Transverse colon (tissue), 4 donors: ENCODE data around the gene PPIL3. TPM values are rescaled to one million over a fixed set of nuclear protein-coding genes. Genes with fewer than 3 reads are reported as not detected.
A peak's percentile ranks its signal among the peaks of the same experiment; 100 is the strongest.

Experiments
- DNase-seq: peaks from one replicate; pipeline ENCODE4 v3.0.0-alpha.2; 2019
- H3K27ac ChIP-seq, 4 donors: fragments of 200-600 bp; sonication (generic); 2 replicates each; pipeline ENCODE4 v1.5.1; 2016 to 2018; ENCODE audit warnings: inconsistent platforms in 4 of 4
- H3K27me3 ChIP-seq: fragments of 200-600 bp; sonication (generic); 2 replicates; pipeline ENCODE4 v1.5.1; 2017; ENCODE audit warnings: inconsistent platforms
- H3K36me3 ChIP-seq, 4 donors: fragments of 200-600 bp; sonication (generic); 2 replicates each; pipeline ENCODE4 v1.5.1; 2017 to 2019; ENCODE audit warnings: inconsistent platforms in 4 of 4
- H3K4me1 ChIP-seq, 4 donors: fragments of 200-600 bp; sonication (generic); 2 replicates each; pipeline ENCODE4 v1.5.1; 2017 to 2020; ENCODE audit warnings: inconsistent platforms in 4 of 4
- H3K4me3 ChIP-seq, 4 donors: fragments of 200-600 bp; sonication (generic); 1 replicate in 1 of 4; 2 replicates in 3 of 4; pipeline versions ENCODE4 v1.5.1 to v1.6.1; 2017 to 2019; ENCODE audit warnings: inconsistent platforms in 4 of 4
- H3K9me3 ChIP-seq, 2 donors: fragments of 200-600 bp; sonication (generic); 2 replicates each; pipeline ENCODE4 v1.5.1; 2017 to 2019; ENCODE audit warnings: inconsistent platforms in 2 of 2
- CTCF ChIP-seq, 5 experiments: fragments of 200-600 bp in 3 of 5; fragments of 450-650 bp in 2 of 5; sonication (generic) in 3 of 5; IDR thresholded peaks; 1 replicate in 2 of 5; 2 replicates in 3 of 5; pipeline ENCODE4 v1.5.1; 2016 to 2017; ENCODE audit warnings: antibody characterized with exemption in 5 of 5, inconsistent platforms in 3 of 5, mild to moderate bottlenecking in 2 of 5, moderate library complexity in 1 of 5
- EP300 ChIP-seq: sonication (generic); formaldehyde crosslinking; IDR thresholded peaks from one replicate; pipeline ENCODE4 v1.6.1; 2017; ENCODE audit warnings: antibody characterized with exemption, low read depth
- POLR2A ChIP-seq: fragments of 450-650 bp; IDR thresholded peaks from one replicate; pipeline ENCODE4 v1.6.1; 2016; ENCODE audit warnings: antibody characterized with exemption, mild to moderate bottlenecking, moderate library complexity
- POLR2AphosphoS5 ChIP-seq, 3 donors: sonication (generic); formaldehyde crosslinking; IDR thresholded peaks; one replicate each; pipeline ENCODE4 v1.6.1; 2016; ENCODE audit warnings: antibody characterized with exemption in 3 of 3
- WGBS, 2 donors: methylation state at CpG; one replicate each; pipeline ENCODE4 v1.1.5; 2018; ENCODE audit warnings: low coverage in 1 of 2; 5-methylcytosine and 5-hydroxymethylcytosine counted together
- in situ Hi-C, 4 donors: fragments of 200-750 bp; cut with MboI; loops; one replicate each; pipeline versions ENCODE4 v1.15.0 to v1.15.1; 2017; ENCODE audit warnings: low sequenced_read_pairs in 3 of 4, low pct_ligation_motif_present in 1 of 4, low pct_unique_long_range_greater_than_20kb in 1 of 4
- intact Hi-C: fragments of 100-400 bp; cut with DNase I; formaldehyde crosslinking; loops from one replicate; pipeline ENCODE4 v1.15.1; 2023; ENCODE audit warnings: low total_unique reads
- total RNA-seq, 4 donors: library from RNA; depleted of rRNA; stranded (reverse); fragments of >200 nt; gene quantifications; one replicate each; pipeline ENCODE4 v1.1.0, GENCODE V29; 2016

PPIL3 gene
- total RNA-seq, result 10 to 100 TPM; 16.8 to 18.4 (median 17.7) TPM

DNA sequence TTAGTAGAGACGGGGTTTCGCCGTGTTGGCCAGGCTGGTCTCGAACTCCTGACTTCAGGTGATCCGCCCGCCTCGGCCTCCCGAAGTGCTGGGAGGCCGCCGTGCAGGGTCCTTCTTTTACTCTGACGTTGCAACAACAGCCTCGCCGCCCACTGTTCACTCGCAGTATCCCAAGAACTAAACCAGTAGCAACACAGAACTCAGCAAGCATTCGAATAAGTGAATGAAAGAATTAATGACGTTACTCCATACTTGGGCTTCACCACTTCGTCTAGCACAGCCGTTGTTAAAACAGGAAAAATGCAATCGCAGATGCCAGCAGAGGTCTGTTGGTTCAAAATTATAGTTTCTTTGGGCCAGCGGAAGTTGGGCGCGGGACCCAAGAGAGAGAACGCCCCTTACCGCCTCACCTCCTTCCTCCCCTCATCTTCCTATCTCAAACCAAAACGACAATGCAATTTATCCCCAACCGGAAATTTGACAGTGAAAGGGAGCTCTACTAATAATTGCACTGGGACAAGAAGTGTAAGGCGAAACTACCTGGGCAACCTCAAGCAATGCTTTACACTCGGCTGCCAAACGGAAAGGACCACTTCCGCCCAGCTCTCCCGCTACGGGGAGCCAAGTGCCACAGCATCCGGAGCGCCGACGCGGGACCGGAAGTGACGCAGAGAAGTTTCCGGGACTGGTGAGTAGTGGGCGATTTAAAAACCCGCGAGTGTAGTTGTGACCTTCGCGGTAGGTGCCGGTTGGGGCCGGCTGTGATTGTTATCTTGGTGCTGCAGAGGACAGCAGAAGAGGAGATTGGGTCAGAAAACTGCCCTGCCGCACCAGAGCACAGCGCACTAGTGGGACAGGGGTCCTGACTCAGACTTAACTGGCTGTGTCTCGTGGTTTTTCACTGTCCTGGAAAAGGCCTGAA lies at the start of gene PPIL3, which contains the start of gene NIF3L1:
PPIL3 (minus strand) TSS at position 374 of the 922 bp plus-strand sequence. CDS start 1,462 bp downstream, outside the sequence.
NIF3L1 (plus strand) TSS at position 668 of the 922 bp plus-strand sequence. CDS start 2,573 bp downstream, outside the sequence.
- no peaks in the 10 kb centered on the region for H3K9me3 ChIP-seq
- no peaks in the 10 kb centered on the region for H3K27me3 ChIP-seq
- H3K4me3 ChIP-seq, result peak within 1 kb of the TSS; percentile 51 to 73 (median 64)
- in situ Hi-C loops (no loop called here), intact Hi-C loops (loop anchor here (2.0 kb wide), 1 partner anchor 78 kb away; the partner anchor contains the start of gene BZW1)
- peak in 1 of 5 experiments; percentile 21 for TF ChIP-seq CTCF (IDR thresholded peaks at IDR 0.05)
- TF ChIP-seq EP300, result no peak
- peak; percentile 81 for TF ChIP-seq POLR2A
- TF ChIP-seq POLR2AphosphoS5 (IDR thresholded peaks at IDR 0.05), result peak; percentile 79 to 81 (median 80)
- 0% methylated on average over 4 to 50 of the region's 50 CpGs for WGBS, 2 donors
- DNase-seq, result peak; percentile 97
- peaks cover 8 to 24% (median 14%) of the 10 kb centered on the region in 4 donors for H3K4me1 ChIP-seq
- peaks cover 0 to 20% (median 3%) of the 10 kb centered on the region in 4 donors for H3K36me3 ChIP-seq
- peak within 1 kb of the TSS; percentile 94 to 98 (median 96) for H3K27ac ChIP-seq

DNA sequence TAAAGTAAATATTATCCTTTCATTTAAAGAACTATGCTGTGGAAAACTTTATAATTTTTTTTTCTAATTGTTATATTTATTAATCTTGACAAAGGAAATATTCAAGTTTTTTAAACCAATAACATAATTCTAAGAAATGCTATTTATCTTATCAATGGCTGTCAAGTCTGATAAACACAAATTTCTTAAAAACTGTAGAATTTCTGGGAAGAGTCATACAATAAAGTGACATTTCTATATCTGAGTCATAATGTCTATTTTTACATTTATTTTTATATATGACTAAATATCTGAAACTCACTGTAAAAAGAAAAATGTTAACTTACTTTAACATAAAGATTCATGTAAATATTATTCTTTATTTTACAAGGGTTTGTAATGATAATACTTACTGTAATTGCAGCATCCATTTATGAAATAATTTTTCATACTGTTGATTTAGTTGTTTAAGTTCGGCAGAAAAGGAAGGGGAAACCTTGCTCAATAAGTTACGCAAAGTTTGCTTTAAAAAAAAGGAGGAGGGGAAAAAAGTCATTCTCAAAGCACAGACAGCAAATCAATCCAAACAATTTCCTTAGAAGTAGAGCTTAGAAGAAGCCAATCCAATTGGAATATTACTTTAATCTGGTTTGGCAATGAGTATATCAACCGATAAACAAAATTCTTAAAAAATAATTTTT lies 42.2 kb upstream of the PPIL3 start:
- H3K36me3 ChIP-seq, result peaks cover 0 to 65% (median 26%) of the 10 kb centered on the region in 4 donors
- in situ Hi-C loops, result no loop called here
- TF ChIP-seq POLR2AphosphoS5 (IDR thresholded peaks at IDR 0.05) (no peak), CTCF (IDR thresholded peaks at IDR 0.05) (no peak), EP300 (no peak), POLR2A (no peak)

DNA sequence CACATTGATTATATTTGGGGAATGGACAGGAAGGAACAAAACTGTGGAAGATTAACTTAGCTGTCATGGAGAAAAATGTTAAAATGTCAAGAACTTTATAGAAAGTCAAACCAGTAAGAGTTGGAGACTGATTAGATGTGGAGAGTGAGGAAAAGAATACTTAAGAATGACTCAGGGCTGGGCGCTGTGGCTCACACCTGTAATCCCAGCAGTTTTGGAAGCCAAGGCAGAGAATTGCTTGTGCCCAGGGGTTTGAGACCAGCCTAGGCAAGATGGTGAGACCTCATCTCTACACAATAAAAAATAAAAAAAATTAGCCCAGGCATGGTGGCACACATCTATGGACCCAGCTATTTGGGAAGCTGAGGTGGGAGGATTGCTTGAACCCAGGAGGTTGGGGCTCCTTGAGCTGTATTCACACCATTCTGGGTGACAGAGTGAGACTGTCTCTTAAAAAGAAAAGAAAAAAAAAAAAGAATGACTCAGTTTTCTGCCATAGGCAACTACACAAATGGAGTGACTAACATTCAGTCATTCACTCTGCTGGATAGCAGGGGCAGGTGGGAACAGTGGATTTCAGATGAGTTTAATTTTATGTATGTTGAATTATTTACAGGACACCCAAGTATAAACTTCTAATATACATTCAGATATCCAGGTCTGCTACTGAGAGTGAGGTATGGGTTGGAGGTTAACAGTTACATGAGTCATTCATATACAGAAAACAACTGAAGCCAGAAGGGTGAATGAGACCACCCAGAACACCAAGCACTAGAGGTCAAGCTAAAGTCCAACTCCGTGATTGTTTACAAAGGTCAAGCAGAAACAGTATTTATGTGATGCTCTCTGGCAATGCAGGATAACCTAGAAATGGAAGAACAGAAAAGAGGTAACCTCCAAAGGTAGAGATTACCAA lies 40.7 kb upstream of the PPIL3 start:
- no peaks in the 10 kb centered on the region for H3K9me3 ChIP-seq
- WGBS, 2 donors, result 75 to 83% methylated on average over 2 of the region's 2 CpGs
- no peak overlapping the region for H3K27ac ChIP-seq
- H3K36me3 ChIP-seq, result peaks cover 0 to 64% (median 26%) of the 10 kb centered on the region in 4 donors
- intact Hi-C loops, result no loop called here
- no peak for DNase-seq
- H3K4me3 ChIP-seq, result no peak overlapping the region
- TF ChIP-seq POLR2A (no peak), POLR2AphosphoS5 (IDR thresholded peaks at IDR 0.05) (no peak), CTCF (IDR thresholded peaks at IDR 0.05) (no peak), EP300 (no peak)
- H3K27me3 ChIP-seq, result no peaks in the 10 kb centered on the region
- in situ Hi-C loops, result no loop called here
- no peaks in the 10 kb centered on the region for H3K4me1 ChIP-seq

More for the DNA sequence above, 42.2 kb upstream of the PPIL3 start:
- Histone ChIP-seq H3K27ac (no peak overlapping the region), H3K4me3 (no peak overlapping the region), H3K4me1 (no peaks in the 10 kb centered on the region), H3K9me3 (no peaks in the 10 kb centered on the region), H3K27me3 (no peaks in the 10 kb centered on the region)
- no peak for DNase-seq
- intact Hi-C loops, result no loop called here
- WGBS, 2 donors, result 61 to 73% methylated on average over 3 of the region's 3 CpGs
